Endothelial cell of umbilical vein (primary cell): Measurements from ENCODE around the gene HOXA10. TPM values are rescaled to one million over a fixed set of nuclear protein-coding genes. Genes with fewer than 3 reads are reported as not detected.

Experiments
- BruUV-seq: library from RNA; stranded (reverse); fragments of 400-500 nt; replicated peaks from 2 replicates; lab custom pipeline; 2021; lab: Mats Ljungman, UMichigan
- CTCF ChIA-PET: fragments of 300-600, 350-600 bp; sonication (Branson Sonifier 250); formaldehyde crosslinking; loops from one replicate; lab custom pipeline; 2021; ENCODE audit warnings: antibody characterized with exemption, inconsistent platforms; lab: Charles Lee
- POLR2A ChIA-PET: fragments of 300-600, 350-600 bp; sonication (Branson Sonifier 250); formaldehyde crosslinking; loops from one replicate; lab custom pipeline; 2021; ENCODE audit warnings: antibody characterized with exemption, inconsistent platforms; lab: Charles Lee
- DNase-seq: peaks from one replicate; pipeline ENCODE4 v3.0.0-alpha.2; 2011; ENCODE audit warnings: low read depth, low spot score
- FAIRE-seq: peaks from 2 replicates; lab custom pipeline; 2011; peaks lifted over from hg19 to GRCh38; lab: Jason Lieb, UNC
- H2AFZ ChIP-seq: 2 replicates; pipeline ENCODE4 v1.6.0; 2012; ENCODE audit warnings: low read depth, low read length, control low read depth, inconsistent platforms
- H3K27ac ChIP-seq: 2 replicates; pipeline ENCODE4 v1.5.1; 2011; ENCODE audit warnings: low read depth, mild to moderate bottlenecking, control low read depth, low read length, moderate library complexity; ENCODE audit not compliant: insufficient read depth
- H3K27me3 ChIP-seq, 2 experiments: 2 replicates each; pipeline versions ENCODE4 v1.6.0 to v1.6.1; 2011; ENCODE audit warnings: low read length in 2 of 2, mixed read lengths in 1 of 2; ENCODE audit not compliant: control insufficient read depth in 2 of 2, insufficient read depth in 2 of 2
- H3K36me3 ChIP-seq, 2 experiments: 2 replicates in 1 of 2; 3 replicates in 1 of 2; pipeline ENCODE4 v1.5.1; 2011; ENCODE audit warnings: low read length in 2 of 2, mild to moderate bottlenecking in 1 of 2, moderate library complexity in 1 of 2; ENCODE audit not compliant: control insufficient read depth in 2 of 2, insufficient read depth in 2 of 2; ENCODE audit errors: extremely low read depth in 1 of 2
- H3K4me1 ChIP-seq: 3 replicates; pipeline ENCODE4 v1.5.1; 2011; ENCODE audit warnings: mild to moderate bottlenecking, low read length; ENCODE audit not compliant: control insufficient read depth, insufficient read depth; ENCODE audit errors: extremely low read depth
- H3K4me2 ChIP-seq: 2 replicates; pipeline ENCODE4 v1.6.1; 2011; ENCODE audit warnings: low read length, control low read depth, mixed read lengths; ENCODE audit not compliant: insufficient read depth
- H3K4me3 ChIP-seq, 3 experiments: fragments of 200-600 bp in 1 of 3; sonication (generic), shearing (Covaris generic) in 1 of 3; replicated peaks in 1 of 3; 2 replicates each; pipeline ENCODE4 v1.5.1; 2011 to 2016; ENCODE audit warnings: control low read depth in 3 of 3, low read length in 3 of 3, mild to moderate bottlenecking in 2 of 3, inconsistent platforms in 1 of 3, low read depth in 1 of 3, moderate library complexity in 1 of 3; ENCODE audit not compliant: insufficient read depth in 1 of 3
- H3K79me2 ChIP-seq: 2 replicates; pipeline ENCODE4 v1.6.0; 2012; ENCODE audit warnings: low read length, inconsistent platforms; ENCODE audit not compliant: control insufficient read depth, insufficient read depth
- H3K9ac ChIP-seq: replicated peaks from 2 replicates; pipeline ENCODE3; 2011; ENCODE audit warnings: low read length, control low read depth; ENCODE audit not compliant: insufficient read depth; ENCODE audit errors: extremely low read depth
- H3K9me1 ChIP-seq: replicated peaks from 3 replicates; pipeline ENCODE4 v1.6.0; 2011; ENCODE audit warnings: mild to moderate bottlenecking, low read length; ENCODE audit not compliant: control insufficient read depth, insufficient read depth; ENCODE audit errors: extremely low read depth
- H3K9me3 ChIP-seq: replicated peaks from 2 replicates; pipeline ENCODE4 v1.5.1; 2012; ENCODE audit warnings: low read length, inconsistent platforms; ENCODE audit not compliant: control insufficient read depth, insufficient read depth
- H4K20me1 ChIP-seq: replicated peaks from 2 replicates; pipeline ENCODE3; 2011; ENCODE audit warnings: mild to moderate bottlenecking, low read length; ENCODE audit not compliant: control insufficient read depth, insufficient read depth; ENCODE audit errors: extremely low read depth
- JUN ChIP-seq: IDR thresholded peaks from 2 replicates; pipeline ENCODE4 v1.6.1; 2011; ENCODE audit warnings: borderline replicate concordance, low read depth; ENCODE audit not compliant: insufficient read length, insufficient read depth
- MYC ChIP-seq: IDR thresholded peaks from one replicate; pipeline ENCODE4 v1.6.1; 2011; ENCODE audit warnings: mild to moderate bottlenecking, low read depth, low read length
- POLR2A ChIP-seq: IDR thresholded peaks from 2 replicates; pipeline ENCODE4 v1.6.1; 2012; ENCODE audit warnings: low read depth, mild to moderate bottlenecking, control low read depth, low read length
- dilution Hi-C: fragments of 300-500 bp; cut with MboI; formaldehyde crosslinking; loops from one replicate; pipeline ENCODE4 v1.15.0; 2019; ENCODE audit warnings: low sequenced_read_pairs; ENCODE audit not compliant: extremely low pct_ligation_motif_present
- intact Hi-C: fragments of 100-400 bp; cut with micrococcal nuclease; formaldehyde crosslinking; loops from one replicate; pipeline ENCODE4 v1.10.0; 2022
- polyA plus RNA-seq, 4 experiments: library from polyadenylated mRNA; depleted of rRNA in 3 of 4; stranded (reverse) in 3 of 4; unstranded in 1 of 4; fragments of >200 nt; gene quantifications; 2 replicates each; pipeline versions ENCODE4 v1.2.1 to v1.2.3, GENCODE V29; 2011 to 2012; ENCODE audit warnings: missing spikeins in 1 of 4
- total RNA-seq: library from RNA; stranded (reverse); gene quantifications from 2 replicates; pipeline ENCODE4 v1.2.3, GENCODE V29; 2021

HOXA10 gene
- total and polyA plus RNA-seq, 2 donors (not counting 3 experiments of a cell fraction or from before 2014, with no cell fraction given), result 24.4 to 30.3 TPM

GRCh38 chr7:27123477-27124053 is 50.6 kb downstream of the HOXA10 start:
- H3K9me1 ChIP-seq, result no peaks in the 10 kb centered on the region
- CTCF ChIA-PET, result interaction anchor here (1.2 to 9.1 kb wide), 3 partner anchors 17 to 27 kb away, joined by 3 to 70 read pairs (median 3); no protein-coding TSS in a partner anchor
- FAIRE-seq, result peak; percentile 4

DNA sequence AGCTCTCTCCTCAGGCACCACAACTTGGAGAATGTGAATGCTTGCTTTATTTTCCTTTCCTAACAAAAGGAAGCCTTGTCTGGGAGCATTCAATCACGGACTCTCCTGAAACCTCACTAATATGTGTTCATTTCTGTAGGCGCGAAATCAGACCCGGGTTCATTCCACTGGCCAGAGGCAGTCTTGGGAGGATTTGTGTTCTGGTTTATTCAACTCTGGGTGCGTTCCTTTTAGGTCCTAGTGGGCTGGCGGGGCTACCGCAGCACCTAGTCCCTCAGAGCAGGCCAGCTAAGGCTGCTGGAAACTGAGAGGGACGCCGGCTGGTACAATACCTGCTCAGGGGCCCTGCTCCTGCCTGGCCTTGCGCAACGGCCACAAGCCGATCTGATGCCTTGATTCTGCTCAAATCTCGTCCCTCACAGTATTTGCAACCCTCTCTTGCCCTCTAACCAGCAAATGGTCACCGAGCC is 51.1 kb downstream of the HOXA10 start:
- no peak for TF ChIP-seq JUN
- no peak for TF ChIP-seq MYC
- no peak for TF ChIP-seq POLR2A
- Histone ChIP-seq H4K20me1 (no peaks in the 10 kb centered on the region), H3K9me3 (no peaks in the 10 kb centered on the region), H3K4me1 (peaks cover 85% of the 10 kb centered on the region), H3K36me3 (peaks cover 0 to 3% of the 10 kb centered on the region in 2 experiments), H3K4me3 (peak overlapping the region in 2 of 3 experiments; percentile 12 to 68), H3K27ac (peak overlapping the region; percentile 96), H2AFZ (no peak overlapping the region), H3K79me2 (peaks cover 68% of the 10 kb centered on the region), H3K9me1 (no peaks in the 10 kb centered on the region), H3K4me2 (peak overlapping the region; percentile 92), H3K9ac (peak overlapping the region; percentile 81), H3K27me3 (no peaks in the 10 kb centered on the region)
- intact Hi-C loops (no loop called here), dilution Hi-C loops (no loop called here)
- FAIRE-seq (peak; percentile 35), DNase-seq (no peak)
- CTCF ChIA-PET, result interaction anchor here (0.7 to 9.1 kb wide), 4 partner anchors 16 to 24 kb away, joined by 3 to 70 read pairs (median 3); no protein-coding TSS in a partner anchor
- POLR2A ChIA-PET, result interaction anchor here (1.2 kb wide), 1 partner anchor 24 kb away, joined by 4 read pairs; no protein-coding TSS in a partner anchor
- no TSS peak for BruUV-seq

More at GRCh38 chr7:27123477-27124053, 50.6 kb downstream of the HOXA10 start:
- Histone ChIP-seq H4K20me1 (no peaks in the 10 kb centered on the region), H2AFZ (no peak overlapping the region), H3K4me3 (peak overlapping the region in 1 of 3 experiments; percentile 68), H3K27me3 (no peaks in the 10 kb centered on the region), H3K4me1 (peaks cover 80% of the 10 kb centered on the region), H3K4me2 (peak overlapping the region; percentile 92), H3K9me3 (no peaks in the 10 kb centered on the region), H3K79me2 (peaks cover 68% of the 10 kb centered on the region), H3K27ac (peak overlapping the region; percentile 96), H3K9ac (peak overlapping the region; percentile 81), H3K36me3 (peaks cover 0 to 4% of the 10 kb centered on the region in 2 experiments)
- dilution Hi-C loops (no loop called here), intact Hi-C loops (loop anchor here (1.0 kb wide), 1 partner anchor 8 kb away; no protein-coding TSS in a partner anchor)
- DNase-seq, result no peak
- POLR2A ChIA-PET, result no interaction called here
- no TSS peak for BruUV-seq
- TF ChIP-seq POLR2A (peak; percentile 50), MYC (no peak)
